NCI-H69 (cell line): ENCODE measurements around the gene FLOT1.

Experiments used
- DNase-seq: peaks from one replicate; lab custom pipeline; 2025; lab: John Stamatoyannopoulos, UW

Gene FLOT1

DNA sequence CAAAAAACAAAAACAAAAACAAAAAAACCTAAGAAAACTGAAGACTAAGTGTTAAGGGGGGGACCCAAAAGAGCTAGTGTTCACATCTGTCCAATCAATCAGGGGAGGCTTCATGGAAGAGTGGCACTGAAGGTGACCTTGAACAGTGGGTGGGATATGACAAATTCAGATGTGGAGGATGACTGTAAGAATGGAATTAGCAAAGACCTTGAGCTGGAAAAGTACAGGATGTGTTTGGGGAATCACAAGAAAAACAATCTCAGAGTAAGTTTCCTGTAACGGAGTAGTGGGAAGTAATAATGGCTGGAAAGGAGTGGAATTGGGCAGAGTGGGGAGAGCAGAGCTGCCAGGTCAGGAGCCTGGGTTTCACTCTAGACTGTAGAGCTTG is 4.8 kb upstream of the FLOT1 start:
- no peak for DNase-seq

DNA sequence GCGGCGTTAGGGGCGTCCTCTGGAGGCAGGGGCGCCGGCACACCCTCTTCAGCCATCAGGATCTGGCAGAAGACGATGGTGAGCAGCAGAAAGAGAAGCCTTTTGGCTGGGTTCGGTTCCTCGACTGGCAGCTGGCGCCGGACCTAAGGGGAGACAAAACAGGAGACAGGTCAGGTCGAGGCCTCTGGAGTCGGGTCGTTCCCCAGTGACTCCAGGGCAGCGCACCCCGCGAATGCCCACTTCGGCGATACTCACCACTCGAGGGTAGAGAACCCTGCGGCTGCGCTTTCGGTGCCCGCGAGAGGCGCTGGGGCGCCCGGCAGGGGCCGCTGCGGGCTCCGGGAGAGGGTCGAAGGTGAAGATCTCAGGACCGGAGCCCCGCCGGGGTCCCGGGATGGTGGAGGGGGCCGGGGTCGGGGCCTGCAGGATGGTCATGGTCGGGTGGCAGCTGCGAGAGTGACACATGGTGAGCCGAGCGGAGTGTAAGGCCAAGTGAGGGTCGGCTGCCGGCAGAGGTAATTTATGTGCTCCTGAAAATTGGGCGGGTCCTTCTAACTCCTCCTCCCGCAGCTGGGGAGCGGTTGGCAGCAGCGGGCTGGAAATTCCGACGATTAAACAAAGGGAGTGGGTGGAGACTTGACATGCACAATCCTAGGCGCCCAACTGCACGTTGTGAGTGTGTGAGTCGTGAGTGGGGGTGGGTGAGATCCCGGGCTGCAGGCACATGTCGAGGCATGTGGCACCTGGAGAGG is 1.7 kb upstream of the FLOT1 start, which contains the start of gene IER3:
Gene IER3 (minus strand): TSS at position 494 of the 752 bp plus-strand sequence. CDS start 29 bp downstream, at position 465.
- DNase-seq: peak; percentile 67

DNA sequence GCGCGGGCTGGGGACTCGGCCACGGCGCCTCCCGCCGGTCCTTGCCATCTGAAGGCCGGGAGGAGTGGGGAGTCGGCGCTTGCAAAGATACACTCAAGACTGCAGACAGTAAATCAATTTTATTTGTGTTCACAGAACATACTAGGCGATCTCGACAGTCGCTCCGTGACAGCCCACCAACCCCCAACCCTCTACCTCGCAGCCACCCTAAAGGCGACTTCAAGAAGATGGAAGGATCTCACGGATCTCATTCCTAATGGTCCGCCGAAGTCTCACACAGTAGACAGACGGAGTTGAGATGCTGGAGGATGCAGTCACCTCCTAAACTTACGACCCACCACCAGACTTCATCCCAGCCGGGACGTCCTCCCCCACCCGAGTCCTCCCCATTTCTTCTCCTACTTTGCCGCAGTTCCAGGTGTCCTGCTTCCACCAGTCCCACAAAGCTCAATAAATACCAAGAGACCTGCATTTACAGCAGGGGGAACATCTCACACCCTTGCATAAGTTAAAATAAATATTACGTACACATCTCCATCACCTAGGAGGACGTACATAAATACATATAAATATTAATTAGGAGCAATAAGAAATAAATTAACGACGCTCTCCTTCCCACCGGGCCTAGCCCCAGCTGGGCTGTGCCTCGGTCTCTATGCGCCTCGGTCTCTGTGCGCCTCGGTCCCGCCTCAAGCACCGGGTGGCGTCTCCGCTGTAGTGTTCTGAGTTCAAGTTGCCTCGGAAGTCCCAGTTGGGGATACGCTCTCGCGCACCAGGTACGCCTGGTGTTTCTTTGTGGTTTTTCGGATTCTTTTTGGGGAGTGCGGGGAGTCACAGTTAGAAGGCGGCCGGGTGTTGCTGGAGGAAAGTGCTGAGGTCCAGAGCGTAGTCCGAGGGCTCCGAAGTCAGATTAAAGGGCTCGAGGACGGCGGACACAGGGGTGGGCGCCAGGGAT is 889 bp upstream of the FLOT1 start:
- DNase-seq: no peak

DNA sequence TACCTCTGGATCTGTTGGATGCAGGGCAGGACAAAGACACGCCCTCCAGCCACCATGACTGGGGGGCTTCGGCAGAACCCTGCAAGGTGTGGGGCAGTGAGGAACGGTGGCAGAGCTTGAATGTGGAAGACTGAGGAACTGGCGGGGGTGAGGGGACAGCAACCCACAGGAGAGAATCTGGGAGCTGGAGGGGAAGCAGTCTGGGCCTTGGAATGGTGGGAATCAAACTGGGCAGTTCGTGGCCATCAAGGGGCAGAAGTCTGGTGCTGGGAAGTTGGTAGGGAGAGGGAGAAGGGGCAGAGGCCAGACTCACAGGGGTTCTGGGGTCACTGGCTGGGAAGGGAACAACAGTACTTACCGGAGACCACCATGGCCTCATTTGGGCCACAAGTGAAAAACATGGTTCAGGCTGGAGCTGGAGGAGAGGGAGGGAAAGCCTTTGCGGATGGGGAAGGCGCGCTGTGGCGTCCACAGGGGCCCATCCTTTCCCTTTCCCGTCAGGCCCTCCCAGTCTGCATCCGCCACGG is 635 bp downstream of the FLOT1 start:
- DNase-seq: no peak

DNA sequence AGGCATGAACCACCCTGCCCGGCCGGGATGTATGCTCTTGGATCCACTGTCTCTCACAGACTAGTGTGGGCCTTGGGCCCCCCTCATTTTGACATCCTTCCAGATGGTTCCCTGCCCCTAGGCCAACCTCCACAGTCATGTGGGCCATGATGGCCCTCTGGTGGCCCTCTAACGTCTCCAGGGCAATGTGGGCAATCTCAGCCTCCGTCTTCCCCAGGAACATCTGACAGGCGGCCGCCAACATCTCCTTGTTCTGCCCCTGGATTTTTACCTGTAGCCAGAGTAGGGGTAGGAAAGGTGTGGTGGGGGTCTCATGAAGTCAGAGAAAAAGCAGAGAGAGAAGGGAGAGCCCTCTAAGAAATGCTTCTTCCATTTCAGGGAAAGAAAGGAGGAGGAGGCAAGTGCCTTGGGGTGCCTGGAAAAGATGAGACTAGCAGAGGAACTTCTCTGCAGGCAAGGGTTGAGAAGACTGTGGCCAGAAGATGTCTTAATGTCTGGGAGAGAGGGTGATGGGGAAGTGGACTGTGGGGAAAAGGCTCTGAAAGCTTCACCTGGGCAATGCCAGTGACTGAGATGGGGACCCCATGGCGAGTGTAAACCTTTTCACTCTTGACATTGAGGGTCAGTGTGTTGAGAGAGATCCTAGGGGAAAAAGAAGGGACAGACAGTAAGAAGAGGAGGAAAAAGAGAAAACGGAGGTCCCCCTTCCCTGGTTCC is 1.3 kb downstream of the FLOT1 start:
- DNase-seq: no peak

DNA sequence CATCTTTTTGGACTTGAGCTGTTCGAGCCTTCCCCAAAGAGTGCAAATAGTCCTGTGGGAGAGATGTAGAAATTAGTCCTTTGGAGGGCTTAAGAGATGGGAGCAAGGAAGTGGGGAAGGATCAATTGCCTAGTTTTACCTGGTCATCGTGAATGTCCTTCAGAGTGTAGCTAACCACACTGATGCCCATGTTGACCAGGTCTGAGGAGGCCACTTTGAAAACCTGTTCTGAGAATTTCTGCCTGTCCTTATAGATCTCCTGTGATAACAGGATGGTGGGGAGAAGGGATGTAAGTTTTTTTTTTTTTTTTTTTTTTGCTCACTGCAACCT is 2.0 kb downstream of the FLOT1 start:
- DNase-seq: no peak

DNA sequence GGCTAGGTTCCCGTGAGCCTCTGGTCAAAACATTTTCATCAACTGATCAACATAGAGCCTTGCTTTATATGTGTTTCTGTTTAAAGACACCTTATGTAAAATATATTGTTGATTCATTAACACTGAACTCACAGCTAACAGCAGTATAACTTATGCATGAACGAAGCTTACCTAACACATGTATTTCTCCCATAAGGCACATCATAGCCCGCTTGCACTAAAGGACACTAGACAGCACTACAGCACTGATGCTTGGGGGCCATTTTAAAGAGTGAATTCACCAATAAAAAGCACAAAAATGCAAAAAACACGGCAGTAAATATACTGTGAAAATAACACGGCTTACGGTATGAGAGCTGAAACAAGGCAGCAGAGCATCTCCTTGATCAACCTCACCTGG is 4.0 kb downstream of the FLOT1 start:
- no peak for DNase-seq

DNA sequence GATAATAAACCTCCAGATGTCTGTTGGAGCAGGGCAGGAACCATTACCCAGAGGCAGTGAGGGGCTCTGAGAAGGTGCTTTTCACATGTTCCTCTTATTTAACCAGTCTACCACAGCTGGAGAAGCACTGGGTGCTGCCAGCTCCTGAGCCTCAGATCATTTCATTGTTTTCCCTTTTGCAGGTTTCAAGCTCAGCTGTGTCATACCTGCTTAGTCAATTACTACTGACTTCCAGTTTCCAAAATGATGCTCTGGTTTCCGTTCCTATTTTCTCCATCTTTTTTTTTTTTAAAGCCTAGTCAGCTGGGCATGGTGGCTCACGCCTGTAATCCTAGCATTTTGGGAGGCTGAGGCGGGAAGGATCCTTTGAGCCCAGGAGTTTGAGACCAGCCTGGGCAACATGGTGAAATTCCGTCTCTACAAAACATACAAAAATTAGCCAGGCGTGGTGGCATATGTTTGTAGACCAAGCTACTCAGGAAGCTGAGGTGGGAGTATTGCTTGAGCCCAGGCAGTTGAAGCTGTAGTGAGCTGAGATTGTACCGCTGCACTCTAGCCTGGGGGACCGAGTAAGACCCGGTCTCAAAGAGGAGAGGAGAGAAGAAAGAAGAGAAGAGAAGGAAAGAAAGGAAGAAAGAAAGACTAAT is 6.7 kb downstream of the FLOT1 start:
- DNase-seq: no peak

DNA sequence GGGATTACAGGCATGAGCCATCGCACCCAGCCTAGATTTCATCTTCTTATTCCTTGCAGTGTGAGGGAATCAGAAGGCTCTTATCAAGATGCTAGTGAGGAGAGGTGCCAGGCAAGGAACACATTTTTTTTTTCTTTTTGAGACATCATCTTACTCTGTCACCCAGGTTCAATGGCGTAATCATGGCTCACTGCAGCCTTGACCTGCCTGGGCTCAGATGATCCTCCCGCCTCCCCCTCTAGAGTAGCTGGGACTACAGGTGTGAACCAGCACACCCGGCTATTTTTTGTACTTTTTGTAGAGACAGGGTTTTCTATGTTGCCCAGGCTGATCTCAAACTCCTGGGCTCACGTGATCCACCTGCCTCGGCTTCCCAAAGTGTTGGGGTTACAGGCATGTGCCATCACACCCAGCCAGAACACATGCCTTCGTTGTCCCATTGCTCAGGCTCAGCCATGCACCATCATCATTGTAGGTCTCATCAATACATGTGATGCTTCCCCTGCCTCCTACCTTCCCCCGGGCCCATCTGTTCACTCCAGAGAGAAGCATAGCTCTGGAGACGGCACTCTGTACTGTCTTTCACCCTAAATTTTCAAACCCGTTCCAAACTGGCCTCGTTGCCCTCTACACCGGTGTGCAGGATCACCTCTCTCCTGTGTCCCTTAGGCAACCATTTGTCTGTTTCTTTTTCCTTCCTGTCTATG is 10.1 kb downstream of the FLOT1 start:
- DNase-seq: no peak

DNA sequence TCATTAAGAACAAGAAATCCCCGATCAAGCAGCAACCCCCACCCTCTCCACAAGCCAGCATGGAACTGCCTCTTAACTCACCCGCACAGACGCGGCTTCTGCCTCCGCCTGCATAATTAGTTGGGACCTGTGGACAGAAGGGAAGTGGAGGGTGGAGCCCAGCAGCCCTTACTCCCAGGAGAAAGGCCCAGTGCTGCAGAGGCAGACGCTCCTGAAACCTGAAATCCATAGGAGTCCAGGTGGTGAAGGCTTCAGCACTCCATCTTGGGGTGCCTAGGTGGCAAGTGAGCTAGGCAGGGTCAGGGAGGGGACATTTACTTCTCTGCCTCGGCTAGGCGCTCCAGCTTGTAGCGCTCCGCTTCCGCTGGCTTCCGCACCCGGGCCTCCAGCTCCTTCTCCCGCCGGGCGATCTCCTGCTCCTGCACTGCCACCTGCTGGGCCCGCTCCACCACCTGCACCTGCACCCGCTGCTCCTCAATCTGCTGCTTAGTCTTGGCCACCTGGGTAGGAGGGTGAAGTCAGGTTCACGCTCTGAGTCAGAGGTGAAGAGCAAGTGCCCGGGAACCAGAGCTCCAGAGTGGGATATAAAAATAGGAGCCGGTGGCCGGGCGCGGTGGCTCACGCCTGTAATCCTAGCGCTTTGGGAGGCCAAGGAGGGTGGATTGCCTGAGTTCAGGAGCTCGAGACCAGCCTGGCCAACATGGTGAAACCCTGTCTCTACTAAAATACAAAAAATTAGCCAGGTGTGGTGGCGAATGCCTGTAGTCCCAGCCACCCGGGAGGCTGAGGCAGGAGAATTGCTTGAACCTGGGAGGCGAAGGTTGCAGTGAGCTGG is 11.7 kb downstream of the FLOT1 start:
- peak; percentile 82 for DNase-seq

DNA sequence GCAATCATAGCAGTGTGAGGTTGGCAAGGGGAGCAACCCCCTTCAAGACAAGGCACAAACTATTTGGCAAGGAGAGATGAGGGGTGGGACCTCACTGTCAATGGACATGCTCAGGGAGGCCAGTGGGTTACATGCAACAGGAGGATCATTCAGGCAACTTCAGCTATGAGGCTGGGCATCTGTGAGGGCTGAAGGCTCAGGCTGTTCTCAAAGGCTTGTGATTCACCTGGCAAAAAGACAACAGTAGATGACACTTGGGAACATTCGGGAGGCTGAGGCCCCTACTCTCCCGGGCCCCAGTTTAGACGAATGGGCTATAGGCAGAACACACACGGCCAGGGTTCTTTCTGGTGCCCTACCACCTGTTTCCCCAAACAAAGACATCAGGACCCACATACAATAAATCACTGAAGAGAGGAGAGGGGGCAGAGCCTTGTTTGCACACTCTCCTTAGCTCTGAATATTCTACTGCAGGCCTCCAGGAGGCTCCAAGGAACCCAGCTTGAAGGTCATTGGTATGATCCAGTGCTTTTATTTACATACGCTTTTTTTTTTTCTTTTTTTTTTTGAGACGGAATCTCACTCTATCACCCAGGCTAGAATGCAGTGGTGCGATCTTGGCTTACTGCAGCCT is 14.4 kb downstream of the FLOT1 start:
- DNase-seq: peak; percentile 34

DNA sequence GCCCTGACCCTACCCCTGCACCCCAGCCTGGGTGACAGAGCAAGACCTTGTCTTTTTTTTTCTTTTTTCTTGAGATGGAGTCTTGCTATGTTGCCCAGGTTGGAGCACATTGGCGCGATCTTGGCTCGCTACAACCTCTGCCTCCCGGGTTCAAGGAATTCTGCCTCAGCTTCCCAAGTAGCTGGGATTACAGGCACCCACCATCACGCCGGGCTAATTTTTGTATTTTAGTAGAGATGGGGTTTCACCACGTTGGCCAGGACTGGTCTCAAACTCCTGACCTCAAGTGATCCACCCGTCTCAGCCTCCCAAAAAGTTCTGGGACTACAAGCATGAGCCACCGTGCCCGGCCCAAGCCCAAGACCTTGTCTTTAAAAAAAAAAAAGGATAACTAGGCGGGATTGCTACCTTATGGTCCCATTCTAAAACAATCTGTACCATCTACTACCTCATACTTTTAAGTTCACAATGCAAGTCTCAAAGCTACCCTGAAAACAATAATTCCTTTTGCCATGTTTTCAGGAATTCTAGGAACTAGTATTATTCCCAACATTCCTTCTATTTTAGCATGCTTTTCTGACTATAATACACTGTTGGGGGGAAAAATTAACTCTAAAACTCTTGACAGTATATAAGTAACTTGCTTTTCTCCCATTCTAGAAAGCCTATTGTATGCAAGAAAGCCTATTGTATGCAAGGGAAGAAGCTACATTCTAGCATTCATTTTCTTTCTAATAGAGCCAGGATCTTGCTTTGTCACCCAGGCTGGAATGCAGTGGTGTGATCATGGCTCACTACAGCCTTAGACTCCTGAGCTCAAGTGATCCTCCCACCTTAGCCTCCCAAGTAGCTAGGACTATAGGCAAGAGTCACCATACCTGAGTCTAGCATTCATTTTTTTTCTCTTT is 15.7 kb downstream of the FLOT1 start:
- DNase-seq: peak; percentile 28

DNA sequence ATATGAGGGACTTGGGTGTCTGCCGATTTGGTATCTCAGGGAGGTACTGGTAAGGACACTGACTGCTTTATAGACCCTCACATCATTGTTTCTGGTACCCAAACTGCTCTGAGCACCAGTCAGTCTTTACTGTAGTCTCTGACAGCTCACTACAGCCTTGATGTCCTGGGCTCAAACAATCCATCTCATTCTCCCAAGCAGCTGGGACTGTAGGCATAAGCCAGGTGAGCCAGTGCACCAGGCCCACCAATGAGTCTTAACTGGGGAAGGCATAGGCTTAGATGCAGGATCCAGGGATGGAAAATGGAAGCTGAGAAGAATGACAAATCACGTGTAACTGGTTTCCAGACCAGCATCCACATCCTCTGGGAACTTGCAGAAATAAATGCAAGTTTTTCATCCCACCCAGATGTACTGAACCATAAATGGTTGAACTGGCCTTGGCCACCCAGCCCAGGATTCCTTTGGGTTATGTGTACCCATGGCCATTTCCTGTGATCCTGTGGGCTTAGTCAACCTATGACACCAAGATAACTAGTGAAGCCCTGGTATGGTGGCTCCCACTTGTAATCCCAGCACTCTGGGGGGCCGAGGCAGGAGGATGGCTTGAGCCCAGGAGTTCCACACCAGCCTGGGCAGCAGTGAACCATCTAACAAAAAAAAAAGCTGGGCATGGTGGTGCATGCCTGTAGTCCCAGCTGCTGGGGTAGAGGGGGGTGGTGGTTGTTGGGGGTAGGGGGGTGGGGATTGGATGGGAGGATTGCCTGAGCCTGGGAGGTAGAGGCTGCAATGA is 16.6 kb downstream of the FLOT1 start:
- peak; percentile 58 for DNase-seq

DNA sequence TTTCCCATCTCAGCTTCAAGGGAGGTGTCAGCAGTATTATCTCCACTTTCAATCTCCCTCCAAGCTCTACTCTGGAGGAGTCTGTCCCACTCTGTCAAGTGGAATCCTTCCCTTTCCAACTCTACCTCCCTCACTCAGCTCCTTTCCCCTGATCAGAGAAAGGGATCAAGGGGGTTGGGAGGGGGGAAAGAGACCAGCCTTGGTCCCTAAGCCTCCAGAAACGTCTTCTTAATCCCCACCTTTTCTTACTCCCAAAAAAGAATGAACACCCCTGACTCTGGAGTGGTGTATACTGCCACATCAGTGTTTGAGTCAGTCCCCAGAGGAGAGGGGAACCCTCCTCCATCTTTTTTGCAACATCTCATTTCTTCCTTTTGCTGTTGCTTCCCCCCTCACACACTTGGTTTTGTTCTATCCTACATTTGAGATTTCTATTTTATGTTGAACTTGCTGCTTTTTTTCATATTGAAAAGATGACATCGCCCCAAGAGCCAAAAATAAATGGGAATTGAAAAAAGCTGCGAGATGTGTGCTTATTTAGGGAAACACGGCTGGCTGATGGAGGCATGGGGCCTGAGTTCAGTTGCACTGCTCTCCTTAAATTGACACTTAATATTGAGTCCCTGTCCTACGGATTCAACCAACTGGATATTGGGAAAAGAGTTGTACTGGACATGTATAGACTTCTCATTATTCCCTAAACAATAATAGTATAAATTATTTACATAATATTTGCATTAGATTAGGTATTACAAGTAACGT is 17.4 kb downstream of the FLOT1 start:
- DNase-seq: peak; percentile 42

DNA sequence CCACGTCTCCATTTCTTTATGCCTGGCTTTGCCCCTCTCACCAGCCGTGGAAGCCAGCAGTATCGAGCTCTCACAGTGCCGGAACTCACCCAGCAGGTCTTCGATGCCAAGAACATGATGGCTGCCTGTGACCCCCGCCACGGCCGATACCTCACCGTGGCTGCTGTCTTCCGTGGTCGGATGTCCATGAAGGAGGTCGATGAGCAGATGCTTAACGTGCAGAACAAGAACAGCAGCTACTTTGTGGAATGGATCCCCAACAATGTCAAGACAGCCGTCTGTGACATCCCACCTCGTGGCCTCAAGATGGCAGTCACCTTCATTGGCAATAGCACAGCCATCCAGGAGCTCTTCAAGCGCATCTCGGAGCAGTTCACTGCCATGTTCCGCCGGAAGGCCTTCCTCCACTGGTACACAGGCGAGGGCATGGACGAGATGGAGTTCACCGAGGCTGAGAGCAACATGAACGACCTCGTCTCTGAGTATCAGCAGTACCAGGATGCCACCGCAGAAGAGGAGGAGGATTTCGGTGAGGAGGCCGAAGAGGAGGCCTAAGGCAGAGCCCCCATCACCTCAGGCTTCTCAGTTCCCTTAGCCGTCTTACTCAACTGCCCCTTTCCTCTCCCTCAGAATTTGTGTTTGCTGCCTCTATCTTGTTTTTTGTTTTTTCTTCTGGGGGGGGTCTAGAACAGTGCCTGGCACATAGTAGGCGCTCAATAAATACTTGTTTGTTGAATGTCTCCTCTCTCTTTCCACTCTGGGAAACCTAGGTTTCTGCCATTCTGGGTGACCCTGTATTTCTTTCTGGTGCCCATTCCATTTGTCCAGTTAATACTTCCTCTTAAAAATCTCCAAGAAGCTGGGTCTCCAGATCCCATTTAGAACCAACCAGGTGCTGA is 18.4 kb downstream of the FLOT1 start:
- peak; percentile 30 for DNase-seq
